SK-N-SH (cell line): ENCODE measurements around the gene DDI1.

Source experiments
- CTCF ChIP-seq: fragments of 200-600 bp; sonication (generic); IDR thresholded peaks from 2 replicates; pipeline ENCODE4 v1.6.1; 2017; ENCODE audit warnings: antibody characterized with exemption, mild to moderate bottlenecking, moderate library complexity
- EZH2phosphoT487 ChIP-seq: fragments of 200-600 bp; sonication (generic); IDR thresholded peaks from 2 replicates; pipeline ENCODE4 v1.6.1; 2017; ENCODE audit warnings: low read depth, mixed run types, mild to moderate bottlenecking, antibody characterized with exemption, moderate library complexity, borderline replicate concordance
- MXI1 ChIP-seq: IDR thresholded peaks from 2 replicates; pipeline ENCODE4 v1.6.1; 2012; ENCODE audit warnings: mild to moderate bottlenecking, low read depth, low read length, improper control_type of control experiment
- POLR2AphosphoS5 ChIP-seq: IDR thresholded peaks from 2 replicates; pipeline ENCODE4 v1.6.1; 2012; ENCODE audit warnings: low read depth, low read length
- TAF1 ChIP-seq: IDR thresholded peaks from 2 replicates; pipeline ENCODE4 v1.6.1; 2012; ENCODE audit warnings: low read depth, mild to moderate bottlenecking, low read length, moderate library complexity, borderline replicate concordance

GRCh38 chr11:103995896-103996295, 40.5 kb upstream of the DDI1 start:
- TF ChIP-seq CTCF = no peak
- TF ChIP-seq EZH2phosphoT487 = no peak
- TF ChIP-seq POLR2AphosphoS5 = no peak
- TF ChIP-seq MXI1 = no peak
- TF ChIP-seq TAF1 = no peak
